D721Med (cell line): ENCODE measurements around the gene ZNF577.

Source experiments
- DNase-seq: peaks from one replicate; pipeline ENCODE4 v3.0.0; 2011; ENCODE audit warnings: low spot score; ENCODE audit not compliant: insufficient read length
- FAIRE-seq: peaks from 2 replicates; lab custom pipeline; 2011; peaks lifted over from hg19 to GRCh38; lab: Jason Lieb, UNC
- TF ChIP-seq, protein P1 (sequence below): IDR thresholded peaks from 2 replicates; pipeline ENCODE4 v1.5.1; 2012; ENCODE audit warnings: mild to moderate bottlenecking, control low read depth; ENCODE audit not compliant: insufficient read depth; ENCODE audit errors: missing control alignments

Gene ZNF577

DNA sequence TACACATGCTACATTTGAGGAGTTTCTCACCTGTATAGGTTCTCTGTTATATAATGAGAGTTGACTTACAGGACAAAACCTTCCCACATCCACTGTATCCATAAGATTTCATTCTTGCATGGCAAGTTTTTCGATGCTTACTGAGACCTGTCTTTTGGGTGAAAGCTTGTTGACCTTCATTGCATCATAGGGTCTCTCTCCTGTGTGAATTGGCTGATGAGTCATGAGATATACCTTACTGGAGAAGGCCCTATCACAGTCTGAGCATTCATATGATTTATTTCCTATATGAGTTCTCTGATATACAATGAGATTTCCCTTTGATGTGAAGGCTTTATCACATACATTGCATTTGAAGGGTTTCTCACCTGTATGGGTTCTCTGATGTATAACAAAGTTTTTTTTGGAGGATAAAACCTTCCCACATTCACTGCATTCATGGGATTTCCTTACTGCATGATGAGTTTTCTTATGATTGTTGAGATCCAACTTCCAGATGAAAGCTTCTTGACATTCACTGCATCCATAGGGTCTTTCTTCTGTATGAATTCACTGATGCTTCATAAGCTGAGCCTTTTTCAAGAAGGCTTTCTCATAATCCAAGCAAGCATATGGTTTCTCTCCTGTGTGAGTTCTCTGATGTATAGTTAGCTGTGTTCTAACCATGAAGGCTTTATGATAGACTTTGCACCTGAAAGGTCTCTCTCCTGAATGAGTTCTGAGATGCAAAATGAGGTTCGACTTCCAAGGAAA, 25.7 kb downstream of the ZNF577 start:
- DNase-seq: no peak
- FAIRE-seq: no peak
- TF ChIP-seq, protein P1, sequence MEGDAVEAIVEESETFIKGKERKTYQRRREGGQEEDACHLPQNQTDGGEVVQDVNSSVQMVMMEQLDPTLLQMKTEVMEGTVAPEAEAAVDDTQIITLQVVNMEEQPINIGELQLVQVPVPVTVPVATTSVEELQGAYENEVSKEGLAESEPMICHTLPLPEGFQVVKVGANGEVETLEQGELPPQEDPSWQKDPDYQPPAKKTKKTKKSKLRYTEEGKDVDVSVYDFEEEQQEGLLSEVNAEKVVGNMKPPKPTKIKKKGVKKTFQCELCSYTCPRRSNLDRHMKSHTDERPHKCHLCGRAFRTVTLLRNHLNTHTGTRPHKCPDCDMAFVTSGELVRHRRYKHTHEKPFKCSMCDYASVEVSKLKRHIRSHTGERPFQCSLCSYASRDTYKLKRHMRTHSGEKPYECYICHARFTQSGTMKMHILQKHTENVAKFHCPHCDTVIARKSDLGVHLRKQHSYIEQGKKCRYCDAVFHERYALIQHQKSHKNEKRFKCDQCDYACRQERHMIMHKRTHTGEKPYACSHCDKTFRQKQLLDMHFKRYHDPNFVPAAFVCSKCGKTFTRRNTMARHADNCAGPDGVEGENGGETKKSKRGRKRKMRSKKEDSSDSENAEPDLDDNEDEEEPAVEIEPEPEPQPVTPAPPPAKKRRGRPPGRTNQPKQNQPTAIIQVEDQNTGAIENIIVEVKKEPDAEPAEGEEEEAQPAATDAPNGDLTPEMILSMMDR: no peak

DNA sequence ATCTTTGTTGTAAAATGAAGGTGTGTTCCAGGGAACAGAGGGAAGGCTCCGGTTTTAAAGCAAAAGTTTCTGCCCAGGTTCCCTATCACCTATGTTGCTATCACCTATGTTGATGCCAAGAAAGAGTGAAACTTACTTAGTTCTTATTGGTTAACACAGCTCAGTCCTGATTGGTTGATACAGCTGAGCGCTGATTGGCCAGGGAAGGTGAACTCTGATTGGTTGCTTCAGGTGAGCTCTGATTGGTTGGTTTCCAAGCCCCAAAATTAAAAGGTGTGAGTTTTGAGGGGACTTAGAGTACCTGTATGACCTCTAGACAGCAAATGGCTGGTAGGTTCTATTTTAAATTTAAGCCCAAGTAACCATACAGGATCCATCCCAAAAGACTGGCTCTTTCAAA, 50.6 kb downstream of the ZNF577 start:
- FAIRE-seq (no peak), DNase-seq (no peak)
- TF ChIP-seq, protein P1: no peak

DNA sequence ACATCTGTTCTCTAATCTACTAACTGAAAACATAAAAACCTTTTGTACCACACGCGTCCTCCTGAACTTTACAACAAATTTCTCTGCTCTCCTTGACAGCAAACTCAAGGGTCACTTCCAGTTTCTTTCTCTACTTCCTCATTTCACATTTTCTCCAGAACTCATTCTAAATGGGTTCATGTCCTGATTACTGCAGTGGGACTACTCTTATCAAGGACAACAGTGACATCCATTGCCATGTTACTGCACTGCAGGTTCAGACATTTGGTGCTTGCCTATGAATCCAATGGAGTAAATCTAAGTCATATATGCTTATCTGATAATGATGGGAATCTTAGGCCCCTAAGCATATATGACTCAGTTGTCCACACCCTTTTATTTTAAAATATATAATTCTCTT, 57.5 kb downstream of the ZNF577 start:
- FAIRE-seq (no peak), DNase-seq (no peak)
- TF ChIP-seq, protein P1: no peak

DNA sequence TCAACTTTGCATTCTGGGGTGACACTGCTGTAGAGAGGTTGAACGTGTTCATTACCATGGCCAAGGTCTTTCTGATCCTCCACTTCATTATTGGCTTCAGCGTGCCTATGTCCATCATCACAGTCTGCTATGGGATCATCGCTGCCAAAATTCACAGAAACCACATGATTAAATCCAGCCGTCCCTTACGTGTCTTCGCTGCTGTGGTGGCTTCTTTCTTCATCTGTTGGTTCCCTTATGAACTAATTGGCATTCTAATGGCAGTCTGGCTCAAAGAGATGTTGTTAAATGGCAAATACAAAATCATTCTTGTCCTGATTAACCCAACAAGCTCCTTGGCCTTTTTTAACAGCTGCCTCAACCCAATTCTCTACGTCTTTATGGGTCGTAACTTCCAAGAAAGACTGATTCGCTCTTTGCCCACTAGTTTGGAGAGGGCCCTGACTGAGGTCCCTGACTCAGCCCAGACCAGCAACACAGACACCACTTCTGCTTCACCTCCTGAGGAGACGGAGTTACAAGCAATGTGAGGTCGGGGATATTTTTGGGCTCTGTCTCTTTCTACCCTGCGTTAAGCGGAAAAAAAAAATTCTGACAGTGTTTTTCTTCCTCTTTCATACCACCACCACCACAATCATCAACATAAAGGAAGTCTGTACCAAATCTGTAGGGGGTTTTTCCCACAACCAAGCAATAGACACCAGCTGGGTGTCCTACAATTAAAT, 63.3 kb downstream of the ZNF577 start:
- TF ChIP-seq, protein P1: no peak
- FAIRE-seq: no peak
- DNase-seq: no peak

DNA sequence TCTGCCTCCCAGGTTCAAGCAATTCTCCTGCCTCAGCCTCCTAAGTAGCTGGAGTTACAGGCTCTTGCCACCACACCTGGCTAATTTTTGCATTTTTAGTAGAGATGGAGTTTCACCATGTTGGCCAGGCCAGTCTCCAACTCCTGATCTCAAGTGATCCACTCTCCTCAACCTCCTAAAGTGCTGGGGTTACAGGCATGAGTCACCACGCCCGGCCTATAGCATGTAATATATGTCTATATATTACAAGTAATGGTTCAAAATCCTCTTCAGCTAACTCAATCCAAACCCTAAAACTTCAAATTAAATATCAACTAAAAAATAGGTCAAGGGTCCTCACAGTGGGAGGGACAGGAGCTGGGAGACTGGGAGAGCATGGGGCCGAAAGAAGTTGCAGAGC, 64.8 kb downstream of the ZNF577 start:
- TF ChIP-seq, protein P1: no peak
- no peak for DNase-seq
- FAIRE-seq: no peak

DNA sequence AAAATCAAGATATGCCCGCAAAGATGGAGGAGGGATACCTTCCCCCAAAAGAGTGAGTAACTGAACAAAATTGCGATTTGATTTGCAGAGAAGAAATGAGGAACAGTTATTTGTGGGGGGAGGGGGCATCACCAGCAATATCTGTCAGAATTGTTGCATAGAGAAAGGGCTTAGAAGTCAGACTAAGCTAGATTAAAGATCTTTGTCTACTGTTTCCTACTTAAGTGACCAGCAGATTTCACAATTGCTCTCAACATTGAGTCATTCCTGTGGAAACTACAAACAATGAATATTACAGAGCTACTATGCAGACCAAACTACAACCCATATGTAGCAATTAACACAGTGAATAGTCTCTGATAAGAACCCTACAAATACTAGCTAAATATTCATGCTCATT, 65.4 kb downstream of the ZNF577 start:
- FAIRE-seq (no peak), DNase-seq (no peak)
- TF ChIP-seq, protein P1: no peak

DNA sequence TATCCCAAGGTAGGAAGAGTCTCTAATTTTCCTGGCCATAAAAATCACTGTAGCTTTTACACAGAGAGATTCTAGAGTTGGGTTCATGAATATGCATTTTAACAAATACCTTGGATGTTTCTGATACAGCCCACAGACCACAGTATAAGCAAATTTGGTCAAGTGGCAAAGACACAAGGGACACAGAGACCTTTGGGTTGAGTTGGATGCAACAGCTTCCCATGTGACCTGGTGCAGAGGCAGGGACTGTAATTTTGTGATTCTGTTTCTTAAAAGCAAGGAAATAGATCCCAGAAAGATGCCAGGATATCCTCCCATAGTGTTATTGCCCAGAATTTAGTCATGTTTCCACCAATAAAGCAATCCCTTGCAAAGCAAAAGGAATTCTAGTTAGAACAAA, 65.8 kb downstream of the ZNF577 start:
- FAIRE-seq: no peak
- TF ChIP-seq, protein P1: no peak
- DNase-seq: no peak
